CD14-positive monocyte (primary cell): ENCODE measurements around the gene MXD4. TPM values are rescaled to one million over a fixed set of nuclear protein-coding genes. Genes with fewer than 3 reads are reported as not detected.

ENCODE experiments used
- DNase-seq, 3 donors: peaks; one replicate each; pipeline ENCODE4 v3.0.0-alpha.2; 2011 to 2022
- H2AFZ ChIP-seq: 2 replicates; pipeline ENCODE4 v1.6.0; 2012; ENCODE audit warnings: mild to moderate bottlenecking, low read depth, low read length, inconsistent platforms; ENCODE audit not compliant: insufficient read depth, poor library complexity, severe bottlenecking
- H3K27ac ChIP-seq, 2 donors: 1 replicate in 1 of 2; 2 replicates in 1 of 2; pipeline ENCODE4 v1.5.1; 2012 to 2013; ENCODE audit warnings: low read length in 2 of 2, control low read depth in 1 of 2, inconsistent platforms in 1 of 2, low read depth in 1 of 2, mild to moderate bottlenecking in 1 of 2
- H3K27me3 ChIP-seq, 2 donors: one replicate each; pipeline versions ENCODE4 v1.6.0 to v1.6.1; 2011 to 2013; ENCODE audit warnings: low read length in 2 of 2; ENCODE audit not compliant: control insufficient read depth in 2 of 2, insufficient read depth in 2 of 2
- H3K36me3 ChIP-seq, 2 donors: replicated peaks in 1 of 2; 1 replicate in 1 of 2; 2 replicates in 1 of 2; pipeline versions ENCODE4 v1.5.1 to v1.6.1; 2012 to 2013; ENCODE audit warnings: low read length in 2 of 2, control low read depth in 1 of 2, inconsistent platforms in 1 of 2, mild to moderate bottlenecking in 1 of 2; ENCODE audit not compliant: insufficient read depth in 2 of 2, control insufficient read depth in 1 of 2
- H3K4me1 ChIP-seq, 2 donors: 1 replicate in 1 of 2; 2 replicates in 1 of 2; pipeline versions ENCODE4 v1.5.1 to v1.6.1; 2012 to 2013; ENCODE audit warnings: low read length in 2 of 2, control low read depth in 1 of 2, inconsistent platforms in 1 of 2, mild to moderate bottlenecking in 1 of 2, moderate library complexity in 1 of 2; ENCODE audit not compliant: insufficient read depth in 2 of 2, control insufficient read depth in 1 of 2
- H3K4me2 ChIP-seq: replicated peaks from 2 replicates; pipeline ENCODE3; 2012; ENCODE audit warnings: low read length, moderate library complexity, mild to moderate bottlenecking; ENCODE audit not compliant: poor library complexity, severe bottlenecking; ENCODE audit errors: extremely low read depth
- H3K4me3 ChIP-seq, 3 experiments: fragments of 200-600 bp in 1 of 3; sonication (generic) in 1 of 3; replicated peaks in 1 of 3; 1 replicate in 2 of 3; 2 replicates in 1 of 3; pipeline ENCODE4 v1.5.1; 2011 to 2013; ENCODE audit warnings: low read length in 3 of 3, mild to moderate bottlenecking in 3 of 3, control low read depth in 2 of 3, low read depth in 2 of 3, inconsistent platforms in 1 of 3, moderate library complexity in 1 of 3
- H3K79me2 ChIP-seq: 2 replicates; pipeline ENCODE4 v1.6.0; 2012; ENCODE audit warnings: mild to moderate bottlenecking, control low read depth, inconsistent platforms, low read length, moderate library complexity; ENCODE audit not compliant: insufficient read depth
- H3K9ac ChIP-seq: 2 replicates; pipeline ENCODE4 v1.6.0; 2017; ENCODE audit warnings: low read length, mild to moderate bottlenecking; ENCODE audit not compliant: insufficient read depth, poor library complexity, severe bottlenecking
- H3K9me3 ChIP-seq, 2 donors: replicated peaks in 1 of 2; 1 replicate in 1 of 2; 2 replicates in 1 of 2; pipeline versions ENCODE4 v1.5.1 to v1.6.1; 2012 to 2013; ENCODE audit warnings: low read length in 2 of 2, control low read depth in 1 of 2; ENCODE audit not compliant: control insufficient read depth in 1 of 2, insufficient read depth in 1 of 2
- H4K20me1 ChIP-seq: 2 replicates; pipeline ENCODE4 v1.6.0; 2012; ENCODE audit warnings: mild to moderate bottlenecking, low read length, control low read depth, moderate library complexity; ENCODE audit not compliant: insufficient read depth
- H3K27ac Mint-ChIP-seq, 7 donors: one replicate each; pipeline ENCODE4 v1.8.0; 2020; ENCODE audit warnings: mild to moderate bottlenecking in 7 of 7, mixed read lengths in 7 of 7, moderate library complexity in 6 of 7, inconsistent platforms in 2 of 7
- H3K27me3 Mint-ChIP-seq, 3 donors: one replicate each; pipeline ENCODE4 v1.8.0; 2021 to 2022; ENCODE audit warnings: low read depth in 3 of 3, mild to moderate bottlenecking in 3 of 3, mixed read lengths in 3 of 3, moderate library complexity in 3 of 3, inconsistent platforms in 1 of 3
- H3K36me3 Mint-ChIP-seq, 2 donors: one replicate each; pipeline ENCODE4 v1.8.0; 2020; ENCODE audit warnings: mixed read lengths in 2 of 2, inconsistent platforms in 1 of 2, mild to moderate bottlenecking in 1 of 2
- H3K4me1 Mint-ChIP-seq: one replicate; pipeline ENCODE4 v1.8.0; 2020; ENCODE audit warnings: mild to moderate bottlenecking, mixed read lengths
- H3K4me3 Mint-ChIP-seq, 2 donors: one replicate each; pipeline ENCODE4 v1.8.0; 2020; ENCODE audit warnings: mild to moderate bottlenecking in 2 of 2, mixed read lengths in 2 of 2, moderate library complexity in 1 of 2
- H3K9me3 Mint-ChIP-seq, 7 donors: one replicate each; pipeline ENCODE4 v1.8.0; 2020 to 2022; ENCODE audit warnings: mixed read lengths in 7 of 7, mild to moderate bottlenecking in 6 of 7, moderate library complexity in 6 of 7, inconsistent platforms in 2 of 7
- CTCF ChIP-seq: fragments of 200-600 bp; IDR thresholded peaks from one replicate; pipeline ENCODE4 v1.8.0; 2022; ENCODE audit warnings: antibody characterized with exemption, mild to moderate bottlenecking
- WGBS: methylation state at CpG from one replicate; pipeline ENCODE4 v1.1.5; 2013; ENCODE audit warnings: missing lambda C conversion rate; ENCODE audit not compliant: insufficient coverage; 5-methylcytosine and 5-hydroxymethylcytosine counted together
- intact Hi-C, 2 donors: fragments of 100-400 bp; cut with micrococcal nuclease; formaldehyde crosslinking; loops; one replicate each; pipeline versions ENCODE4 v1.15.0 to v1.15.1; 2023
- polyA plus RNA-seq, 3 donors: library from polyadenylated mRNA; depleted of rRNA in 1 of 3; unstranded in 2 of 3; stranded (reverse) in 1 of 3; fragments of 300-500 nt in 2 of 3; fragments of >200 nt in 1 of 3; fragmentation: Illumina TruSeq in 2 of 3; gene quantifications; 1 replicate in 2 of 3; 2 replicates in 1 of 3; pipeline ENCODE4 v1.2.3, GENCODE V29; 2012 to 2021

The MXD4 gene
- polyA plus RNA-seq, 3 donors, result 24.5 to 39.4 (median 35.9) TPM

DNA sequence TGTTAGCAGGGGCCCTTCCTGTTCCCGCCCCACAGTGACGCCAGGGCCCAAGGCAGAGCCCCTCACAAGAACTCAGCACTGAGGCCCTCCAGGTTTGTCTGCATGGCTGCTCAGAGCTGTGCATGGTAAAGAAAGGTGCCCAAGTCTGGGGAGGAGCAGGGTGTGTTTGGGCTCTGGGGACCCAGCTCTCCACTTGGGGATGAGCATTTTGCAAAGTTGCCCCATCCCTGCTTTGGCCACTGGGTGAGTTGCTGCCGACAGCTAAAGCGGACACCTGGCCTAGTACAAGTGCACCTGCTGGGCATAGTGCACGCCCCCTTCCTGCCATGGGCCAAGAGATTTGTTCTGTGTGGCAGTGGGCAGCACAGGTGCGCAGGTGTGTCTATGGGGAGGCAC, 2.0 kb upstream of the MXD4 start:
- peaks cover 0 to 1% (median 0%) of the 10 kb centered on the region in 3 donors for H3K27me3 Mint-ChIP-seq
- no peak for TF ChIP-seq CTCF
- H3K79me2 ChIP-seq, result peaks cover 24% of the 10 kb centered on the region
- 91% methylated on average over 5 of the region's 6 CpGs for WGBS
- H4K20me1 ChIP-seq, result peaks cover 23% of the 10 kb centered on the region
- H2AFZ ChIP-seq, result no peak overlapping the region
- H3K4me2 ChIP-seq, result no peak overlapping the region
- no peak for DNase-seq
- peaks cover 0 to 3% of the 10 kb centered on the region in 2 donors for H3K36me3 Mint-ChIP-seq
- H3K4me3 Mint-ChIP-seq, result no peak overlapping the region
- intact Hi-C loops, result loop anchor here (2.0 to 10.0 kb wide), 4 partner anchors 21 to 549 kb away; partner anchors contain the start of genes CFAP99 (in 1 of the 2), HAUS3 (in 1 of the 2), NELFA (in 1 of the 2) and POLN (in 1 of the 2)
- no peak overlapping the region for H3K27ac ChIP-seq
- no peaks in the 10 kb centered on the region for H3K9me3 ChIP-seq
- H3K27ac Mint-ChIP-seq, result no peak overlapping the region
- H3K4me1 ChIP-seq, result peaks cover 22 to 25% of the 10 kb centered on the region in 2 donors
- H3K27me3 ChIP-seq, result no peaks in the 10 kb centered on the region
- H3K4me3 ChIP-seq, result no peak overlapping the region
- H3K9me3 Mint-ChIP-seq, result no peaks in the 10 kb centered on the region
- H3K9ac ChIP-seq, result no peak overlapping the region
- H3K4me1 Mint-ChIP-seq, result peaks cover 15% of the 10 kb centered on the region
- H3K36me3 ChIP-seq, result peaks cover 0 to 11% of the 10 kb centered on the region in 2 donors

DNA sequence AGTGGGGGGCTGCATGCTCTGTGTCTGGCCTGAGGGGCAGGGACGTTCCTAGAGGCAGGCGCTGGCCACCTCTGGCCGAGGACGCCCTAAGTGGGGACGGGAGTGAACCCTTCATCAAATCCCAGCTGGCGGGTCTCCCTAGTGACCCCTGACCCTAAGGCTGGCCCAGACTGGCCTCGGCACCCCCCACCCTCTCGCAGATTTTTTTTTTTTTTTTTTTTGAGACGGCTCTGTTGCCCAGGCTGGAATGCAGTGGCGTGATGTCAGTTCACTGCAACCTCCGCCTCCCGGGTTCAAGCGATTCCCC, 988 bp upstream of the MXD4 start:
- H3K36me3 ChIP-seq, result peaks cover 8 to 21% of the 10 kb centered on the region in 2 donors
- H3K9ac ChIP-seq, result peak overlapping the region; percentile 77
- H3K4me1 Mint-ChIP-seq, result peaks cover 15% of the 10 kb centered on the region
- no peak for TF ChIP-seq CTCF
- H3K4me3 Mint-ChIP-seq, result peak overlapping the region; percentile 74 to 83
- peaks cover 22 to 25% of the 10 kb centered on the region in 2 donors for H3K4me1 ChIP-seq
- peaks cover 0 to 1% (median 0%) of the 10 kb centered on the region in 3 donors for H3K27me3 Mint-ChIP-seq
- WGBS, result 24% methylated on average over 6 of the region's 13 CpGs
- H3K9me3 Mint-ChIP-seq, result no peaks in the 10 kb centered on the region
- no peak for DNase-seq
- H3K27me3 ChIP-seq, result no peaks in the 10 kb centered on the region
- H3K4me3 ChIP-seq, result peak overlapping the region; percentile 53 to 79 (median 65)
- peaks cover 0 to 5% of the 10 kb centered on the region in 2 donors for H3K36me3 Mint-ChIP-seq
- H3K79me2 ChIP-seq, result peaks cover 27% of the 10 kb centered on the region
- peak overlapping the region; percentile 92 for H2AFZ ChIP-seq
- no peaks in the 10 kb centered on the region for H3K9me3 ChIP-seq
- peak overlapping the region; percentile 65 to 87 (median 81) for H3K27ac Mint-ChIP-seq
- intact Hi-C loops, result loop anchor here (2.0 to 10.0 kb wide), 4 partner anchors 20 to 548 kb away; partner anchors contain the start of genes CFAP99 (in 1 of the 2), HAUS3 (in 1 of the 2), NELFA (in 1 of the 2) and POLN (in 1 of the 2)
- H3K4me2 ChIP-seq, result peak overlapping the region; percentile 90
- H4K20me1 ChIP-seq, result peaks cover 34% of the 10 kb centered on the region
- H3K27ac ChIP-seq, result peak overlapping the region; percentile 86 to 87
